ENCODE measurements around the gene TNFRSF14.

Gene TNFRSF14

GRCh38 chr1:2612591-2613365 is 56.6 kb downstream of the TNFRSF14 start:
- no peak for DNase-seq (ENCODE audit: low read depth in 2 of 2)
